Measurements from ENCODE around the gene THADA. TPM values are rescaled to one million over a fixed set of nuclear protein-coding genes. Genes with fewer than 3 reads are reported as not detected.
"Not testable (repeated sequence)": the region's sequence is repeated elsewhere in the genome, so short reads cannot be mapped to it uniquely, and the experiment has no call there.

THADA gene
- total RNA-seq, 4 donors from 2014 or later: 32.5 to 41.6 (median 39.0) TPM

- TF ChIP-seq CTCF (IDR thresholded peaks at IDR 0.05): no peak
- ATAC-seq (ENCODE audit: low FRiP score) (no peak), DNase-seq (ENCODE audit: low spot score) (no peak)
Measured at GRCh38 chr2:43300781-43301583, 294.9 kb downstream of the THADA start.

- TF ChIP-seq CTCF (IDR thresholded peaks at IDR 0.05): no peak
- DNase-seq (ENCODE audit: low spot score) (no peak), ATAC-seq (ENCODE audit: low FRiP score) (no peak)
Measured at GRCh38 chr2:43300222-43300621, 295.6 kb downstream of the THADA start.

GRCh38 chr2:43298500-43298899, 297.3 kb downstream of the THADA start:
- ATAC-seq (ENCODE audit: low FRiP score) (no peak), DNase-seq (ENCODE audit: low spot score) (no peak)
- no peak for TF ChIP-seq CTCF (IDR thresholded peaks at IDR 0.05)

GRCh38 chr2:43297740-43298139, 298.1 kb downstream of the THADA start:
- DNase-seq (ENCODE audit: low spot score); ATAC-seq (ENCODE audit: low FRiP score): not testable (repeated sequence)

- no peak for DNase-seq (ENCODE audit: low spot score)
- peak; percentile 77 for ATAC-seq (ENCODE audit: low FRiP score)
- no peak for TF ChIP-seq CTCF (IDR thresholded peaks at IDR 0.05)
Measured at GRCh38 chr2:43294973-43295603, 300.8 kb downstream of the THADA start.

- ATAC-seq (ENCODE audit: low FRiP score) (peak; percentile 95), DNase-seq (ENCODE audit: low spot score) (no peak)
- no peak for TF ChIP-seq CTCF (IDR thresholded peaks at IDR 0.05)
Measured at GRCh38 chr2:43293744-43294695, 301.8 kb downstream of the THADA start.

Data from omental fat pad (tissue), 4 donors.